ENCODE data around the gene C1QTNF9B.
"Not testable (repeated sequence)": the region's sequence is repeated elsewhere in the genome, so short reads cannot be mapped to it uniquely, and the experiment has no call there.

The C1QTNF9B gene

GRCh38 chr13:23893791-23894190, 3.5 kb downstream of the C1QTNF9B start:
- DNase-seq = not testable (repeated sequence)

GRCh38 chr13:23889615-23890607, 7.4 kb downstream of the C1QTNF9B start:
- no peak for DNase-seq

GRCh38 chr13:23888658-23889614, 8.4 kb downstream of the C1QTNF9B start, which contains the start of gene MIPEP:
Gene MIPEP, minus strand, starts transcription at chr13:23889400. Its CDS starts 80 bp downstream, at chr13:23889320.
- DNase-seq = peak; percentile 90

- not testable (repeated sequence) for DNase-seq
Observed at GRCh38 chr13:23884361-23884760, 12.9 kb downstream of the C1QTNF9B start.

GRCh38 chr13:23883255-23883654, 14.0 kb downstream of the C1QTNF9B start:
- DNase-seq = no peak

GRCh38 chr13:23881402-23881800, 15.9 kb downstream of the C1QTNF9B start:
- DNase-seq = not testable (repeated sequence)

GRCh38 chr13:23880493-23881401, 16.6 kb downstream of the C1QTNF9B start:
- not testable (repeated sequence) for DNase-seq

GRCh38 chr13:23877286-23877685, 20.0 kb downstream of the C1QTNF9B start:
- no peak for DNase-seq

- no peak for DNase-seq
Observed at GRCh38 chr13:23876265-23876664, 21.0 kb downstream of the C1QTNF9B start.

- DNase-seq = peak; percentile 16
Observed at GRCh38 chr13:23871616-23872220, 25.6 kb downstream of the C1QTNF9B start.

- no peak for DNase-seq
Observed at GRCh38 chr13:23870356-23871140, 26.8 kb downstream of the C1QTNF9B start.

GRCh38 chr13:23868521-23868920, 28.8 kb downstream of the C1QTNF9B start:
- DNase-seq = no peak

- DNase-seq = no peak
Observed at GRCh38 chr13:23867027-23867491, 30.2 kb downstream of the C1QTNF9B start.

- no peak for DNase-seq
Observed at GRCh38 chr13:23866420-23867026, 30.8 kb downstream of the C1QTNF9B start.

GRCh38 chr13:23865906-23866305, 31.4 kb downstream of the C1QTNF9B start:
- no peak for DNase-seq

- no peak for DNase-seq
Observed at GRCh38 chr13:23865026-23865425, 32.3 kb downstream of the C1QTNF9B start.

- DNase-seq = no peak
Observed at GRCh38 chr13:23861310-23861709, 36.0 kb downstream of the C1QTNF9B start.

- DNase-seq = no peak
Observed at GRCh38 chr13:23859904-23860303, 37.4 kb downstream of the C1QTNF9B start.

GRCh38 chr13:23859455-23859854, 37.8 kb downstream of the C1QTNF9B start:
- DNase-seq = no peak

- no peak for DNase-seq
Observed at GRCh38 chr13:23858546-23858945, 38.8 kb downstream of the C1QTNF9B start.
